Prostate gland (tissue), 2 donors: Measurements from ENCODE around the gene RNF25.

ENCODE experiments used
- CTCF ChIP-seq, 4 experiments: fragments of 200-600 bp in 2 of 4; fragments of 450-650 bp in 2 of 4; sonication (generic) in 2 of 4; IDR thresholded peaks; 1 replicate in 3 of 4; 2 replicates in 1 of 4; pipeline ENCODE4 v1.5.1; 2016 to 2019; ENCODE audit warnings: antibody characterized with exemption in 4 of 4, mild to moderate bottlenecking in 2 of 4, moderate library complexity in 2 of 4
- POLR2A ChIP-seq: fragments of 450-650 bp; IDR thresholded peaks from one replicate; pipeline ENCODE4 v1.6.1; 2016; ENCODE audit warnings: antibody characterized with exemption, mild to moderate bottlenecking

GRCh38 chr2:218719457-218719856 lies 47.7 kb upstream of the RNF25 start:
- TF ChIP-seq CTCF (IDR thresholded peaks at IDR 0.05): no peak
- no peak for TF ChIP-seq POLR2A
